SJSA1 (cell line): Measurements from ENCODE around the gene CRTC2. TPM values are rescaled to one million over a fixed set of nuclear protein-coding genes. Genes with fewer than 3 reads are reported as not detected.
A peak's percentile ranks its signal among the peaks of the same experiment; 100 is the strongest.

ENCODE experiments used
- DNase-seq, 2 experiments: peaks; one replicate each; pipeline ENCODE4 v3.0.0-alpha.2; 2015 to 2020; ENCODE audit warnings: low spot score in 2 of 2, low read depth in 1 of 2
- H3K27ac ChIP-seq: fragments of 250-450 bp; sonication (Bioruptor Pico); 2 replicates; pipeline ENCODE4 v1.5.1; 2020; ENCODE audit warnings: mild to moderate bottlenecking, moderate library complexity
- H3K27me3 ChIP-seq: fragments of 250-450 bp; sonication (Bioruptor Pico); replicated peaks from 2 replicates; pipeline ENCODE4 v1.5.1; 2020; ENCODE audit warnings: mild to moderate bottlenecking, moderate library complexity
- H3K36me3 ChIP-seq: fragments of 250-450 bp; sonication (Bioruptor Pico); 2 replicates; pipeline ENCODE4 v1.5.1; 2020; ENCODE audit warnings: mild to moderate bottlenecking
- H3K4me1 ChIP-seq: fragments of 250-450 bp; sonication (Bioruptor Pico); replicated peaks from 2 replicates; pipeline ENCODE4 v1.6.1; 2021; ENCODE audit warnings: mild to moderate bottlenecking
- H3K4me3 ChIP-seq: fragments of 250-450 bp; sonication (Bioruptor Pico); 2 replicates; pipeline ENCODE4 v1.5.1; 2020; ENCODE audit warnings: mild to moderate bottlenecking
- H3K9me3 ChIP-seq: fragments of 250-450 bp; sonication (Bioruptor Pico); replicated peaks from 2 replicates; pipeline ENCODE4 v1.5.1; 2020; ENCODE audit warnings: mild to moderate bottlenecking
- total RNA-seq: library from RNA; depleted of rRNA; stranded (reverse); fragments of >200 nt; shearing (Covaris generic); gene quantifications from 2 replicates; pipeline ENCODE4 v1.2.3, GENCODE V29; 2014

The CRTC2 gene
- total RNA-seq, 1 experiment from 2014 or later, result 10.3 TPM

GRCh38 chr1:153951801-153952200 is 6.6 kb downstream of the CRTC2 start:
- DNase-seq, result no peak
- H3K4me3 ChIP-seq, result no peak overlapping the region
- H3K27me3 ChIP-seq, result no peaks in the 10 kb centered on the region
- peaks cover 4% of the 10 kb centered on the region for H3K4me1 ChIP-seq
- no peak overlapping the region for H3K27ac ChIP-seq
- no peaks in the 10 kb centered on the region for H3K9me3 ChIP-seq
- H3K36me3 ChIP-seq, result peaks cover 68% of the 10 kb centered on the region

GRCh38 chr1:153951183-153951582 is 7.2 kb downstream of the CRTC2 start:
- no peak overlapping the region for H3K4me3 ChIP-seq
- H3K36me3 ChIP-seq, result peaks cover 74% of the 10 kb centered on the region
- peaks cover 6% of the 10 kb centered on the region for H3K4me1 ChIP-seq
- DNase-seq, result no peak
- H3K9me3 ChIP-seq, result peaks cover 2% of the 10 kb centered on the region; the same call in 1 of the 2 replicates
- no peaks in the 10 kb centered on the region for H3K27me3 ChIP-seq
- H3K27ac ChIP-seq, result no peak overlapping the region

GRCh38 chr1:153946622-153947241 is 11.7 kb downstream of the CRTC2 start, which contains the start of gene DENND4B:
DENND4B (minus strand) TSS chr1:153946718; CDS start chr1:153944374, 2,344 bp downstream.
- H3K27ac ChIP-seq, result peak within 1 kb of the TSS; percentile 71
- no peaks in the 10 kb centered on the region for H3K27me3 ChIP-seq
- peak; percentile 63 to 82 for DNase-seq
- peaks cover 81% of the 10 kb centered on the region for H3K36me3 ChIP-seq
- H3K4me1 ChIP-seq, result peaks cover 23% of the 10 kb centered on the region
- H3K4me3 ChIP-seq, result peak within 1 kb of the TSS; percentile 100
- H3K9me3 ChIP-seq, result peaks cover 6% of the 10 kb centered on the region

- Histone ChIP-seq H3K27ac (peak overlapping the region; percentile 71), H3K36me3 (peaks cover 81% of the 10 kb centered on the region), H3K4me3 (peak overlapping the region; percentile 100), H3K9me3 (peaks cover 6% of the 10 kb centered on the region), H3K4me1 (peaks cover 23% of the 10 kb centered on the region), H3K27me3 (no peaks in the 10 kb centered on the region)
- peak; percentile 69 to 70 for DNase-seq
Measured at GRCh38 chr1:153945795-153946621, 12.4 kb downstream of the CRTC2 start.

GRCh38 chr1:153945131-153945794 is 13.1 kb downstream of the CRTC2 start:
- Histone ChIP-seq H3K4me3 (peak overlapping the region; percentile 100), H3K9me3 (peaks cover 6% of the 10 kb centered on the region), H3K36me3 (peaks cover 80% of the 10 kb centered on the region), H3K27ac (peak overlapping the region; percentile 71), H3K27me3 (no peaks in the 10 kb centered on the region), H3K4me1 (peaks cover 23% of the 10 kb centered on the region)
- DNase-seq, result no peak

GRCh38 chr1:153944827-153945117 is 13.6 kb downstream of the CRTC2 start:
- Histone ChIP-seq H3K27me3 (no peaks in the 10 kb centered on the region), H3K4me1 (peaks cover 23% of the 10 kb centered on the region), H3K9me3 (peaks cover 6% of the 10 kb centered on the region), H3K4me3 (no peak overlapping the region), H3K27ac (no peak overlapping the region), H3K36me3 (peaks cover 81% of the 10 kb centered on the region)
- DNase-seq, result no peak

- no peak for DNase-seq
Measured at GRCh38 chr1:153944005-153944826, 14.2 kb downstream of the CRTC2 start.

GRCh38 chr1:153942766-153943549 is 15.5 kb downstream of the CRTC2 start:
- Histone ChIP-seq H3K27ac (no peak overlapping the region), H3K4me3 (no peak overlapping the region), H3K4me1 (peaks cover 23% of the 10 kb centered on the region), H3K27me3 (no peaks in the 10 kb centered on the region), H3K9me3 (peaks cover 6% of the 10 kb centered on the region), H3K36me3 (peaks cover 75% of the 10 kb centered on the region)
- no peak for DNase-seq

More at GRCh38 chr1:153944005-153944826, 14.2 kb downstream of the CRTC2 start:
- Histone ChIP-seq H3K4me1 (peaks cover 23% of the 10 kb centered on the region), H3K36me3 (peaks cover 81% of the 10 kb centered on the region), H3K4me3 (no peak overlapping the region), H3K27ac (no peak overlapping the region), H3K9me3 (peaks cover 6% of the 10 kb centered on the region), H3K27me3 (no peaks in the 10 kb centered on the region)

- Histone ChIP-seq H3K4me3 (no peak overlapping the region), H3K36me3 (peaks cover 77% of the 10 kb centered on the region)
Measured at GRCh38 chr1:153941826-153942725, 16.3 kb downstream of the CRTC2 start.

GRCh38 chr1:153940756-153941155 is 17.7 kb downstream of the CRTC2 start:
- no peaks in the 10 kb centered on the region; the same call in 1 of the 2 replicates for H3K9me3 ChIP-seq
- H3K4me3 ChIP-seq, result no peak overlapping the region
- H3K36me3 ChIP-seq, result peaks cover 77% of the 10 kb centered on the region
- H3K27me3 ChIP-seq, result no peaks in the 10 kb centered on the region
- peaks cover 12% of the 10 kb centered on the region for H3K4me1 ChIP-seq
- no peak overlapping the region for H3K27ac ChIP-seq
- no peak for DNase-seq

More at GRCh38 chr1:153941826-153942725, 16.3 kb downstream of the CRTC2 start:
- Histone ChIP-seq H3K9me3 (peaks cover 6% of the 10 kb centered on the region), H3K4me1 (peaks cover 23% of the 10 kb centered on the region), H3K27ac (no peak overlapping the region), H3K27me3 (no peaks in the 10 kb centered on the region)
- DNase-seq, result no peak

- DNase-seq, result no peak
- Histone ChIP-seq H3K36me3 (peaks cover 87% of the 10 kb centered on the region), H3K4me1 (no peaks in the 10 kb centered on the region; the same call in 1 of the 2 replicates), H3K27ac (no peak overlapping the region), H3K4me3 (no peak overlapping the region), H3K9me3 (no peaks in the 10 kb centered on the region), H3K27me3 (no peaks in the 10 kb centered on the region)
Measured at GRCh38 chr1:153939476-153939875, 18.9 kb downstream of the CRTC2 start.

- no peaks in the 10 kb centered on the region for H3K4me1 ChIP-seq
- DNase-seq, result no peak
- H3K27ac ChIP-seq, result no peak overlapping the region
- H3K9me3 ChIP-seq, result no peaks in the 10 kb centered on the region
- no peaks in the 10 kb centered on the region for H3K27me3 ChIP-seq
- no peak overlapping the region for H3K4me3 ChIP-seq
- H3K36me3 ChIP-seq, result peaks cover 89% of the 10 kb centered on the region
Measured at GRCh38 chr1:153938996-153939395, 19.4 kb downstream of the CRTC2 start.
